GM21447 (cell line): Measurements from ENCODE around the gene SYNGR3.

Experiments used
- ATAC-seq: cut with Tn5 transposase; IDR thresholded peaks from one replicate; pipeline ENCODE4 v1.9.1; 2021; ENCODE audit not compliant: unreplicated experiment

Gene SYNGR3

DNA sequence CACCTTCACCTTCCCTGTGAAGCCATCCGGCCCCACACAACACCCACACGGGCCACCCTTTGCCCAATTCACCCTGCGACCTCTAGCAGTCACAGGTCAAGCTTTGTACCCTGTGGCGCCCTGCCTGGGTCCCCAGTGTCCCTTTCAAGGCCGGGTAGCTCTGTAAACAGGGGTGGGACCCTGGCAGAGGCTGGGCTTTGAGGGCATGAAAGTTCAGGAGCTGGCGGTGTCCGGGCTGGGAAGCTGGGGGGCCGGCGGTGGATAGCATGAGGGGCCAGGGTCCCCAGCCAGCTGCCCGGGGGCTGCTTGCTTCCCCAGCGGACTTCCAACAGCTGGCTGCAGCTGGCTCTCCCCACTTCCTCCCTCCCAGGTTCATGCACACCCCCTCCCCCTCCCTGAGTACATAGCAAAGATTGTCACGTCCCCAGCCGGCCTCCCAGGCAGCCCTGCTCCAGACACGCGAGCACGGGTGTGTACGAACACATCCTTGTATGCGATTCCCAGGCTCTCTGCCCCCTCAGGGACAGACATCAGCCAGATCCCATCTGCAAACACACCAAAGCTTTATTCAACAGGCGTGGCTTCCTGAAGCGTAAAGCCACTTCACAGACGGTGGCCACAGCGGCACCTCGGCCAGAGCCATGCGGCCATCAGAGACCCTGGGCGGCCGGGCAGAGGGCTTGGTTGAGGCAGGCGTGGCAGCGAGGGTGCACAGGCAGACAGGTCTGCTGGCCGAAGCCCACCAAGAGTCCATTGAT lies 49.7 kb downstream of the SYNGR3 start:
- no peak for ATAC-seq

DNA sequence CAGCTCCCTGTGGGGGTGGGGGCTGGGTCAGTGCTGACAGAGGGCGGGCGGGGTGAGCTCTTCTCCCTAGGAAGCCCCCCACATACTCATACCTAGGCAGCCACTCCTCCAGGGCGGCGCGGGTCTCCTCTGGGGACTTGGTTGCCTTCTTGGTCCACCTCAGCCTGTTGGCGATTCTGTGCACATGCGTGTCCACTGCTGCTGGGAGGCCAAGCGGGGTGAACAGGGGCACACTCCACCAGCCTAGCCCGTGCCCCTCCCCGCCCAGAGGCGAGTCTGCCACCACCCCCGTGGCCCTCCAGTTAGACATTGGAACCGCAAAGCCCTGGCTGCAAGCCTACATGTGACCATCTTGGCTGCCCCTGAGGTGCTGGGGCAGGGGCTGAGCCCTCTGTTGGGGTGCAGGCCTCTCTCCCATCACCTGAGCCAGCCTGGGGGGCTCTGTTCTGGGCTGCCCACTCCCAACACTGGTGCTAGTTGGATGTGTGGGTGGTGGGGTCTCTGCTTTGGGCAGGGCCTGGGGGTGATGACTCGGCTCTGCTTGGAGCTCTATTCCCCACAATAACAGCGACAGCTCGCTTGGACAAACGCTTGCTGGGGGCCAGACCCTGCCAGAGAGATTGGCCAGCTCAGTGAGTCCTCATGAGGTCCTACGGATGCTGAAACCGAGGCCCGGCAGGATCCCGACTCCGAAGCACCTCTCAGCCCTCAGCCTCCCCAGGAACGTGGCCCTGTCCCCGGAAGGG lies 50.4 kb downstream of the SYNGR3 start:
- no peak for ATAC-seq

DNA sequence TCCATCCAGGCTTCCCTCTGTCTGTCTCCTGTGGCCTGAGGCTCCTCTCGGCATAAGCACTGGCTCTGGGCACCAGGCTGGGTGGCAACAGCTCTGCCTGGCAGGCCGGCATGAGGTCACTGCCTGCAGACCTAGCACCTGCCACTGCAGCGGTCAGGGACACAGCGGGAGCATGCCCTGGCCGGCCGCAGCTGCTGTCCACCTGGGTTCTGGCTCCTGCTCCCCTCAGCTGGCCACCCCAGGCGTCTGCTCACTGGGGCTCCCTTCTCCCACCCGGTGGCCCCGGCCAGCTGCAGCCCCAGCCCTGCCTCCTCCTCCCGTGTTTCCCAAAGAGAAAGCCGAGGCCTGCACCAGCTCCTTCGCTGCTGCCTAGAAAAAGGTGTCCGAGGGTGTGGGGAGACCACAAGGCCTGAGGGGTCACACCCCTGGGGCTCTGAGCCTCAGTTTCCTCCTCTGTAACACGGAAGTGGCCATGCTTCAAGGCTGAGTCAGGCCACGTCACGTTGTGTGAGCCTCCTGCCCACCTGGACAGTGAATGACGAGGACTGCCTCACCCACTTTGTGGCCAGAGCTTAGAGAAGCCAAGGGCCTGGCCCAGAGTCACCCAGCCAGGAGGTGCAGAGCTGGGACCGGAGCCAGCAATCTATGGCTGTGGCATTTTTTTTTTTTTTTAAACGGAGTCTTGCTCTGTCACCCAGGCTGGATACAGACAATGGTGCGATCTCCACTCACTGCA lies 51.2 kb downstream of the SYNGR3 start:
- no peak for ATAC-seq

DNA sequence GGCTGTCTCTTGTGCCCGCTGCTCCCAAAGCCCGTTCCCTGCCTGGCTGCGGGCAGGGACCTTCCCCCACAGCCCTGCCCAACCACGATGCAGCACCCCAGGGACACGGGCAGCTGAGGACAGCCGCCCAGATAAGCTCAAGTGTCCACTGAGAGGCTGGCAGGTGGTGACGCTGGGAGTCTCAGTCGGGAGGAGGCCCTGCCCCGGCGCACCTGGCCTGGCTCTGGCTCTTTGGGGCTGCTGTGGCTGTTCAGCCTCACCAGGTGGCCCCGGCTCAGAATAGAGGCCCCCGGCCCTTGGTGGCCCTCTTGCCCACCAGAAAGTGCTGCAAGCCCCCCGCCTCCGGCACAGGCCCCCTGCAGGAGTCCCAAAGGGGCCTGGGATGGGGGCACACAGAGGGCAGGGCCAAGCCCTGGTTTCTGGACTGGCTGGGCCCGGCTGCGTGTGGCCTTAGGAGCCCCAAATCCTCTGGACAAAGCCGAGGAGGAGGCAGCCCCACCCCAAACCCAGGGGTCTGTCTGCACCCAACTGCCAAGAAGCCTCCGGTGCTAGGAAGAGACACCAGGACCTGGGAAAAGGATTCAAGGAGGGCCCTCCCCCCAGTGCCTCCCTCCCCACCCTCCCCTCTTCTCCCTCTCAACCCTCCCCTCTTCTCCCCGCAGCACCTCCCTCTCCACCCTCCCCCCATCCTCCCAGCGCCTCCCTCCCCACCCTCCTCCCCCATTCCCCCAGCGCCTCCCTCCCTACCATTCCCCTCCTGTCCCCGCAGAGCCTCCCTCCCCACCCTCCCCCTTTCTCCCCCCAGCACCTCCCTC lies 52.6 kb downstream of the SYNGR3 start:
- no peak for ATAC-seq

DNA sequence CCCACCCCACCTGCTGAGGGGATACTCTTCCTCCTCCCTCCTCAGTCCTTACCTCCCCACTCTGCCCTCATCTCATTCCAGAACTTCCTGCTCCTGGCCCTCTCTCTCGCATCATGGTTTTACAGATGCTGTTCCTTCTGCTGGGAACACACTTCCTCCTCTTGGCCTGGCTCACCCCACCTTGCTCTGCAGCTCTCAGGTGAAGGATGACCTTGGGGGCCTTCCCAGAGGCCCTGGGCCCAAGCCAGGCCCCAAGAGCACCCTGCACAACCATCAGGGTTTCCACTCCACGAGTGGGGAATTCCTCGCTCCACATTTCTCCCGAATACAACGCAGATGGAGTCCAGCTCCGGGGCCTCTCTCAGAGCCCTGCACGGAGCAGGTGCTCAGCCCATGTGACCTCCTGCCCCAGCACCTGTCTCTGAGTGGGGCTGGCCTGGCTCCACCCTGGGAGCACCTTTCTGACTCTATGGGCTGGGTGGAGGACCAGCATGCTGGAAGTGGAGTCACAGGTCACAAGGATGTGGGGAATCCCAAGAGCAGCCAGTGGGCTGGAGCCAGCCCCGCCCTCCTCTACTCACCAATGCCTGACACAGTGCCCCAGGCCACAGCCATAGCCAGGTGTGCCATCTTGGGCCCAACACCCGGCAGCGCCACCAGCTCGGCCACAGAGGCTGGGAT lies 53.4 kb downstream of the SYNGR3 start:
- ATAC-seq = no peak
